Measurements from ENCODE around the gene SLX9.

SLX9 gene

DNA sequence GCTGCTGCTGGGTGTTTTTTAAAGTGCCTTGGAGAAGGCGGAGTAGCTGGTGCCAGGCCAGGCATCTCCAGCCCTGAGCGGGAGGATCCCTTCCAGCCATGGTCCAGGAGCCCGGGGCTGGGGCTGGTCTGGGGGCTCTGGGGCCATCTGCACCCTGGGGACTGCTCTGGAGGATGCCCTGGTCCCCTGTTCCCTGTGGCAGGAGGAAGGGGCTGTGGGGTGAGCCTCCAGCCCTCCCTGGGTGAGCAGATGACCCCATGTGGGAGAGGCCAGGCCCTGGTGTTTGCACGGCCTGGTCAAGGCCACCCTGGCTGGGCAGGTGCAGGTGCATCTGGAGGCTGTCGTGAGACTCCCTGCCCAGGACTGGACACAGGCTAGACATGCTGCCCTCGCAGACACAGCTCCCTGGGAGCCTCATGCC, 56.7 kb downstream of the SLX9 start:
- Histone ChIP-seq H3K36me3 (ENCODE audit: control insufficient read depth in 1 of 2, insufficient read depth in 2 of 2, low read length in 2 of 2) (no peaks in the 10 kb centered on the region), H4K12ac (ENCODE audit: low read depth, low read length) (no peak overlapping the region), H2BK5ac (ENCODE audit: low read depth, low read length, poor library complexity) (no peak overlapping the region), H3K4me1 (ENCODE audit: control insufficient read depth in 1 of 2, insufficient read depth in 2 of 2, low read length in 2 of 2) (peaks cover 0 to under 1% of the 10 kb centered on the region in 2 experiments), H2AFZ (ENCODE audit: insufficient read depth, low read length, poor library complexity) (no peak overlapping the region), H3K4me3 (ENCODE audit: low read depth, low read length) (no peak overlapping the region), H2BK120ac (ENCODE audit: insufficient read depth, low read length, poor library complexity) (no peak overlapping the region), H3K18ac (ENCODE audit: low read length) (no peak overlapping the region), H3K4ac (ENCODE audit: low read depth, low read length) (no peak overlapping the region), H3K79me1 (ENCODE audit: low read length) (peaks cover under 1% of the 10 kb centered on the region), H3K23ac (ENCODE audit: low read length) (no peak overlapping the region), H4K91ac (ENCODE audit: low read depth, low read length) (no peak overlapping the region), H3K4me2 (ENCODE audit: low read length) (no peak overlapping the region), H3K27ac (ENCODE audit: low read depth, low read length) (no peak overlapping the region), H3K14ac (ENCODE audit: low read length) (no peak overlapping the region), H3K9ac (ENCODE audit: low read length) (no peak overlapping the region), H2BK12ac (ENCODE audit: low read length) (no peak overlapping the region), H2AK5ac (ENCODE audit: low read length) (no peak overlapping the region), H4K8ac (ENCODE audit: low read depth, low read length) (no peak overlapping the region), H3K79me2 (ENCODE audit: control insufficient read depth, insufficient read depth, low read length, poor library complexity) (no peaks in the 10 kb centered on the region), H3K9me3 (ENCODE audit: insufficient read depth, low read depth, low read length) (no peaks in the 10 kb centered on the region), H3K27me3 (ENCODE audit: insufficient read depth, low read length) (no peaks in the 10 kb centered on the region)
- no peak for DNase-seq
- WGBS (ENCODE audit: extremely low coverage, insufficient coverage, insufficient read length), result no CpG with 5 or more reads among the region's 6 CpGs

DNA sequence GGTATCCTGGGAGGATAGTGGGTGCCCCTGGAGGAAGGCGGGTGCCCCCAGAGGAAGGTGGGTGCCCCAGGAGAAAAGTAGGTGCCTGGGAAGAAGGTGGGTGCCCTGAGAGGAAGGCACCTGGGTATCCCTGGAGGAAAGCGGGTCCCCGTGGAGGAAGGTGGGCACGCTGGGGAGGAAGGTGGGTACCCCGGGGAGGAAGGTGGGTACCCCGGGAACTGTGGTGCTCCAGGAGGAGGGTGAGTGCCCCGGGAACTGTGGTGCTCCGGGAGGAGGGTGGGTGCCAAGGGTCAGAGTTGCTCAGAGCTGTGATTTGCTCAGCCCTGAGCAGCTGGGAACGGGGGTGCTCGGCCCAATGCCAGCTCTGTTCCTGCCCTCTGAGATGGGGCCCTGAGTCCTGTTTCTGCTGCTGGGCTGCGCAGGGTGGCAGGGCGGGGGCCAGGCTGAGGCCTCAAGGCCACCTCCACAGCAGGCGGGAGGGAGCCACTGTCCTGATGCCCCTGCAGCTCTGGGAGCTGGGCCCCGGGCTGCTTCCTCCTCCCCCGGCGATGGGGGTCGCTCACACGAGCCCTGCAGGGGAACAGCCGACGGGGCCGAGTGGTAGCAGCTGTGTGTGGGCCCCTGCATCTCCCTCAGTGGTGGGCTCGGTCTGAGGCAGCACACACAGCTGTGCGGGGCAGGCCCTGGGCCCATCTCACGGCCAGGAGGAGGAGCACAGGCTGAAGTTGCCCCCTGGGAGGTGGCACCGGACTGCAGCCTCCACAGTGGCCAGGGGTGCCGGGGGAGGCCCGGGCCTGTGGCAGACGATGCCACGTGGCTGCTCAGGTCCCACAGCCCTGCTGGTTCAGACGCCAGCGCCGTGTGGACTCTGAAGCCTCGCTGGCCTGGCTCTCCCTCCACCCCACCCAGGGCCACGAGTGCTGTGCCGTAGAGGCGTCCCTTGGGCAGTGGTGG, 57.4 kb downstream of the SLX9 start:
- H2AFZ ChIP-seq (ENCODE audit: insufficient read depth, low read length, poor library complexity), result no peak overlapping the region
- H4K8ac ChIP-seq (ENCODE audit: low read depth, low read length), result no peak overlapping the region
- H4K91ac ChIP-seq (ENCODE audit: low read depth, low read length), result no peak overlapping the region
- no peak overlapping the region for H3K4me2 ChIP-seq (ENCODE audit: low read length)
- no peak overlapping the region for H3K4me3 ChIP-seq (ENCODE audit: low read depth, low read length)
- no peak overlapping the region for H3K9ac ChIP-seq (ENCODE audit: low read length)
- H3K23ac ChIP-seq (ENCODE audit: low read length), result no peak overlapping the region
- no peak overlapping the region for H3K18ac ChIP-seq (ENCODE audit: low read length)
- no peak overlapping the region for H2BK5ac ChIP-seq (ENCODE audit: low read depth, low read length, poor library complexity)
- H3K27me3 ChIP-seq (ENCODE audit: insufficient read depth, low read length), result no peaks in the 10 kb centered on the region
- H4K12ac ChIP-seq (ENCODE audit: low read depth, low read length), result no peak overlapping the region
- H3K79me2 ChIP-seq (ENCODE audit: control insufficient read depth, insufficient read depth, low read length, poor library complexity), result no peaks in the 10 kb centered on the region
- H2BK120ac ChIP-seq (ENCODE audit: insufficient read depth, low read length, poor library complexity), result no peak overlapping the region
- peaks cover 0 to 2% of the 10 kb centered on the region in 2 experiments for H3K4me1 ChIP-seq (ENCODE audit: control insufficient read depth in 1 of 2, insufficient read depth in 2 of 2, low read length in 2 of 2)
- no peak for DNase-seq
- peak overlapping the region; percentile 70 for H2AK5ac ChIP-seq (ENCODE audit: low read length)
- WGBS (ENCODE audit: extremely low coverage, insufficient coverage, insufficient read length), result no CpG with 5 or more reads among the region's 36 CpGs
- no peaks in the 10 kb centered on the region for H3K9me3 ChIP-seq (ENCODE audit: insufficient read depth, low read depth, low read length)
- no peaks in the 10 kb centered on the region for H3K36me3 ChIP-seq (ENCODE audit: control insufficient read depth in 1 of 2, insufficient read depth in 2 of 2, low read length in 2 of 2)
- H3K79me1 ChIP-seq (ENCODE audit: low read length), result no peaks in the 10 kb centered on the region
- H3K14ac ChIP-seq (ENCODE audit: low read length), result no peak overlapping the region
- no peak overlapping the region for H3K27ac ChIP-seq (ENCODE audit: low read depth, low read length)
- no peak overlapping the region for H2BK12ac ChIP-seq (ENCODE audit: low read length)
- H3K4ac ChIP-seq (ENCODE audit: low read depth, low read length), result no peak overlapping the region

GRCh38 chr21:44998086-44998620, 58.3 kb downstream of the SLX9 start:
- no peak overlapping the region for H3K4ac ChIP-seq (ENCODE audit: low read depth, low read length)
- H3K4me1 ChIP-seq (ENCODE audit: control insufficient read depth in 1 of 2, insufficient read depth in 2 of 2, low read length in 2 of 2), result peaks cover 0 to 2% of the 10 kb centered on the region in 2 experiments
- peak overlapping the region; percentile 70 for H2AK5ac ChIP-seq (ENCODE audit: low read length)
- no peak overlapping the region for H3K23ac ChIP-seq (ENCODE audit: low read length)
- H4K8ac ChIP-seq (ENCODE audit: low read depth, low read length), result no peak overlapping the region
- no peak overlapping the region for H4K12ac ChIP-seq (ENCODE audit: low read depth, low read length)
- no peaks in the 10 kb centered on the region for H3K9me3 ChIP-seq (ENCODE audit: insufficient read depth, low read depth, low read length)
- WGBS (ENCODE audit: extremely low coverage, insufficient coverage, insufficient read length), result no CpG with 5 or more reads among the region's 10 CpGs
- H3K36me3 ChIP-seq (ENCODE audit: control insufficient read depth in 1 of 2, insufficient read depth in 2 of 2, low read length in 2 of 2), result no peaks in the 10 kb centered on the region
- H2BK12ac ChIP-seq (ENCODE audit: low read length), result no peak overlapping the region
- no peaks in the 10 kb centered on the region for H3K27me3 ChIP-seq (ENCODE audit: insufficient read depth, low read length)
- H4K91ac ChIP-seq (ENCODE audit: low read depth, low read length), result peak overlapping the region; percentile 4
- DNase-seq, result no peak
- H2AFZ ChIP-seq (ENCODE audit: insufficient read depth, low read length, poor library complexity), result no peak overlapping the region
- H3K18ac ChIP-seq (ENCODE audit: low read length), result no peak overlapping the region
- no peak overlapping the region for H3K14ac ChIP-seq (ENCODE audit: low read length)
- H3K9ac ChIP-seq (ENCODE audit: low read length), result no peak overlapping the region
- no peak overlapping the region for H2BK5ac ChIP-seq (ENCODE audit: low read depth, low read length, poor library complexity)
- no peaks in the 10 kb centered on the region for H3K79me2 ChIP-seq (ENCODE audit: control insufficient read depth, insufficient read depth, low read length, poor library complexity)
- H2BK120ac ChIP-seq (ENCODE audit: insufficient read depth, low read length, poor library complexity), result no peak overlapping the region
- H3K27ac ChIP-seq (ENCODE audit: low read depth, low read length), result no peak overlapping the region
- no peak overlapping the region for H3K4me2 ChIP-seq (ENCODE audit: low read length)
- H3K79me1 ChIP-seq (ENCODE audit: low read length), result peaks cover 3% of the 10 kb centered on the region
- no peak overlapping the region for H3K4me3 ChIP-seq (ENCODE audit: low read depth, low read length)

DNA sequence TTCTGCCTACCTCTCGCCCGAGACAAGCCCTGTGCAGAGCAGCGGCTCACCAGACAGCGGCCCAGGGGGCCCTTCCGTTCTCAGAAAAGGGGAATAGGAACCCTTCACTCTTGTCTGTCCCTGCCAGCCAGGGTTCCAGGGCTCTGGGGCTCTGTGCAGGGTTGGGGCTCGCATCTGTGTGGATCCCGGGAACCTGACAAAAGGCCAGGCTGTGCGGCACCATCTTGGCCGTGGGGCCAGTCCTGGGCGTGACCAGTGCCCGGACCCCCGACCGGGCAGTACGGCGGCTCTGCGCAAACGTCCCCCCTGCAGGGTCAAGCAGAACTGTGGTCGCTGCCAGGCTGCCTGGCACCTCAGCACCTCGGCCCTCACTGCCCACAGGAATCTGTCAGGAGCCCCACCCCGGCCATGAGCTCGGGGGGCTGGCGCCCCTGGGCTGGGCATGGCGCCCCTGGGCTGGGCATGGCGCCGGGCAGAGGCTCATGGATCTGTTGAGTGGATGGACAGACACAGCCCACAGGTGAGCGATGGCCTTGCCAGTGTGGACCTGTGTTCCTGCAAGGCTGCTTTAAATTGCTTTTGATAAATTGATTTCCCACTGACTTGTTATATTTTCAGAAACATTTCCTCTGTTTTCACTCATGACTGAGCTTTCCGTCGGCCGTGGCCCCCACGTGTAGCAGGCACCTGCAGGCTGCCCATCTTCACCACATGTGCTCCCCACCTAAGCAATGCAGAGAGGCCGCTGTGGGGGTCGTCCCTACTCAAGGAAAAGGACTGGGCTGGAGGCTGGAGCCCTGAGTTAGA, 59.0 kb downstream of the SLX9 start:
- H3K23ac ChIP-seq (ENCODE audit: low read length), result no peak overlapping the region
- no peak overlapping the region for H4K8ac ChIP-seq (ENCODE audit: low read depth, low read length)
- H3K14ac ChIP-seq (ENCODE audit: low read length), result no peak overlapping the region
- H3K4me3 ChIP-seq (ENCODE audit: low read depth, low read length), result no peak overlapping the region
- peak overlapping the region; percentile 4 for H4K91ac ChIP-seq (ENCODE audit: low read depth, low read length)
- DNase-seq, result no peak
- H2BK12ac ChIP-seq (ENCODE audit: low read length), result no peak overlapping the region
- no peak overlapping the region for H3K27ac ChIP-seq (ENCODE audit: low read depth, low read length)
- H3K4me1 ChIP-seq (ENCODE audit: control insufficient read depth in 1 of 2, insufficient read depth in 2 of 2, low read length in 2 of 2), result peaks cover 2 to 8% of the 10 kb centered on the region in 2 experiments
- H3K79me2 ChIP-seq (ENCODE audit: control insufficient read depth, insufficient read depth, low read length, poor library complexity), result no peaks in the 10 kb centered on the region
- H2AK5ac ChIP-seq (ENCODE audit: low read length), result peak overlapping the region; percentile 29
- no peak overlapping the region for H3K9ac ChIP-seq (ENCODE audit: low read length)
- no peak overlapping the region for H2BK5ac ChIP-seq (ENCODE audit: low read depth, low read length, poor library complexity)
- no peak overlapping the region for H3K4ac ChIP-seq (ENCODE audit: low read depth, low read length)
- H3K4me2 ChIP-seq (ENCODE audit: low read length), result no peak overlapping the region
- no peak overlapping the region for H2AFZ ChIP-seq (ENCODE audit: insufficient read depth, low read length, poor library complexity)
- H3K18ac ChIP-seq (ENCODE audit: low read length), result no peak overlapping the region
- peaks cover 9% of the 10 kb centered on the region for H3K79me1 ChIP-seq (ENCODE audit: low read length)
- H3K9me3 ChIP-seq (ENCODE audit: insufficient read depth, low read depth, low read length), result no peaks in the 10 kb centered on the region
- no peaks in the 10 kb centered on the region for H3K36me3 ChIP-seq (ENCODE audit: control insufficient read depth in 1 of 2, insufficient read depth in 2 of 2, low read length in 2 of 2)
- WGBS (ENCODE audit: extremely low coverage, insufficient coverage, insufficient read length), result no CpG with 5 or more reads among the region's 32 CpGs
- H3K27me3 ChIP-seq (ENCODE audit: insufficient read depth, low read length), result no peaks in the 10 kb centered on the region
- H4K12ac ChIP-seq (ENCODE audit: low read depth, low read length), result no peak overlapping the region
- H2BK120ac ChIP-seq (ENCODE audit: insufficient read depth, low read length, poor library complexity), result no peak overlapping the region

All from trophoblast cell (in vitro differentiated cells and primary cell).